BLaER1 treated with 17β-estradiol and CSF1 and Interleukin-3, amounts not matched to agents 10 nM and 100 nM (cell line): Measurements from ENCODE around the gene TIMM23.

ENCODE experiments used
- H3K27ac ChIP-seq, 11 experiments: shearing (Covaris generic); formaldehyde crosslinking; 2 replicates each; pipeline ENCODE4 v1.8.1; 2022
- H3K27me3 ChIP-seq, 11 experiments: shearing (Covaris generic); formaldehyde crosslinking; 2 replicates each; pipeline ENCODE4 v1.8.1; 2022
- H3K36me3 ChIP-seq, 11 experiments: shearing (Covaris generic); formaldehyde crosslinking; 2 replicates each; pipeline ENCODE4 v1.8.1; 2022
- H3K4me1 ChIP-seq, 10 experiments: shearing (Covaris generic); formaldehyde crosslinking; 2 replicates each; pipeline ENCODE4 v1.8.1; 2022
- H3K4me2 ChIP-seq, 11 experiments: shearing (Covaris generic); formaldehyde crosslinking; 2 replicates each; pipeline ENCODE4 v1.8.1; 2022
- H3K4me3 ChIP-seq, 10 experiments: shearing (Covaris generic); formaldehyde crosslinking; 2 replicates each; pipeline ENCODE4 v1.8.1; 2022
- H3K9ac ChIP-seq, 11 experiments: shearing (Covaris generic); formaldehyde crosslinking; 2 replicates each; pipeline ENCODE4 v1.8.1; 2022
- H3K9me3 ChIP-seq, 11 experiments: shearing (Covaris generic); formaldehyde crosslinking; replicated peaks in 1 of 11; 2 replicates each; pipeline ENCODE4 v1.8.1; 2022
- H4K20me1 ChIP-seq, 11 experiments: shearing (Covaris generic); formaldehyde crosslinking; 2 replicates each; pipeline ENCODE4 v1.8.1; 2022
- Cebpa-rat ChIP-seq, 11 experiments: shearing (Covaris generic); IDR thresholded peaks; 2 replicates each; pipeline ENCODE4 v1.8.1; 2022

Gene TIMM23

DNA sequence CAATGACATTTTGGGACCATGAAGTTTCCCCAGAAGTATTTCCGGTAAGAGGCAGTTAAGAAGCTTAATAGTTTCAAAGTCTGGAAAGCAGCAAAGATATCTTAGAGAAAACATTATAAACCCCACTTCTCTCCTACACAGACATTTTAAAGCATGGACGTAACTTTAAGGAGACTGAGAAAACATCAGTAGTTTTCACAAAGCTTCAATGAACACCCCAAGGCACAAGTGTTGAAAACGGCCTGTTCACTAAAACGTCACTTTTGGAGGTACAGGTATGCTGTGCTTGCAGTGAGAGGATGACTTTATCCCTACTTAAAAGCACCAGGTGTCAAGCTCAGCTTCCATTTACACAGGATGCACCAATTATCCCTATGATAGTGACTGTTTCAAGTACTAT is 33.1 kb downstream of the TIMM23 start:
- no peak for TF ChIP-seq Cebpa-rat (IDR thresholded peaks at IDR 0.05)
- H3K4me2 ChIP-seq = no peak overlapping the region
- no peak overlapping the region for H3K27ac ChIP-seq
- H3K27me3 ChIP-seq = no peaks in the 10 kb centered on the region
- peaks cover 83 to 100% (median 100%) of the 10 kb centered on the region in 11 experiments for H3K36me3 ChIP-seq
- no peak overlapping the region for H3K4me3 ChIP-seq
- H3K9ac ChIP-seq = no peak overlapping the region
- H3K9me3 ChIP-seq = peaks cover 0 to 15% (median 0%) of the 10 kb centered on the region in 11 experiments; a peak in 7 of 22 replicates
- H4K20me1 ChIP-seq = peaks cover 30 to 99% (median 95%) of the 10 kb centered on the region in 11 experiments
- peaks cover 0 to 37% (median 0%) of the 10 kb centered on the region in 10 experiments; a peak in 7 of 20 replicates for H3K4me1 ChIP-seq

DNA sequence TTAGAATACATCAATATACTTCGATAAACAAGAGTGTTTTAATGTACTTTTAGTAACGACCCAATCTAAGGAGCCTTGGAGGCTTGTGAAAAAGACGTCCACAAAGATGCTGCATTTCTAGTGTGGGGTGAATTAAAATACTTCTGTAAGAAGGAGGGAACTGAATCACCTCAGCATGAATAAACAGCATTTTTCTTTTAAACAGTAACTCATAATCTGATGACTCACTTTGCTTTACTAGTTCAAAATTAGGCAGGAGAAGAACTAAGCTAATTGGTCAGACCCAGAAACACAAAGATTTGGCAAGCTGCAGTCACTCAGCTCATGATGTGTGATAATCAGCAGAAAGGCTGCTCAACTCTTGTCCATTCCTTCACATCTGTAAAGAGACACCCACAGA is 33.9 kb downstream of the TIMM23 start:
- Histone ChIP-seq H3K9me3 (peaks cover 0 to 15% (median 0%) of the 10 kb centered on the region in 11 experiments; a peak in 7 of 22 replicates), H4K20me1 (peaks cover 27 to 99% (median 96%) of the 10 kb centered on the region in 11 experiments), H3K9ac (peak overlapping the region in 1 of 11 experiments; percentile 23; a peak in 1 of 22 replicates), H3K4me1 (peaks cover 0 to 45% (median 0%) of the 10 kb centered on the region in 10 experiments; a peak in 7 of 20 replicates), H3K36me3 (peaks cover 87 to 100% (median 100%) of the 10 kb centered on the region in 11 experiments), H3K4me2 (no peak overlapping the region), H3K27ac (0 out of 22 replicates have a peak overlapping the region, but pooled peaks of 1 of the 11 experiments have one; percentile 9), H3K4me3 (no peak overlapping the region), H3K27me3 (no peaks in the 10 kb centered on the region)
- no peak for TF ChIP-seq Cebpa-rat (IDR thresholded peaks at IDR 0.05)

- TF ChIP-seq Cebpa-rat (IDR thresholded peaks at IDR 0.05) = no peak
- Histone ChIP-seq H4K20me1 (peaks cover 20 to 96% (median 81%) of the 10 kb centered on the region in 11 experiments; a peak in 21 of 22 replicates), H3K4me3 (no peak overlapping the region), H3K4me2 (peak overlapping the region in 2 of 11 experiments; percentile 10 to 33; a peak in 3 of 22 replicates), H3K9me3 (peaks cover 0 to 12% (median 0%) of the 10 kb centered on the region in 11 experiments; a peak in 7 of 22 replicates), H3K9ac (peak overlapping the region in 2 of 11 experiments; percentile 14 to 23; a peak in 3 of 22 replicates), H3K36me3 (peaks cover 97 to 100% (median 98%) of the 10 kb centered on the region in 11 experiments), H3K4me1 (peaks cover 0 to 99% (median 16%) of the 10 kb centered on the region in 10 experiments; a peak in 12 of 20 replicates), H3K27ac (peak overlapping the region in 2 of 11 experiments; percentile 5 to 28; a peak in 3 of 22 replicates), H3K27me3 (no peaks in the 10 kb centered on the region)
Measured at GRCh38 chr10:46012746-46013145, 40.5 kb downstream of the TIMM23 start.

- Histone ChIP-seq H3K4me3 (no peak overlapping the region), H3K9me3 (no peaks in the 10 kb centered on the region), H3K27me3 (no peaks in the 10 kb centered on the region), H3K4me1 (peaks cover 9 to 97% (median 31%) of the 10 kb centered on the region in 10 experiments), H3K36me3 (peaks cover 82 to 100% (median 88%) of the 10 kb centered on the region in 11 experiments), H3K9ac (no peak overlapping the region; a peak in 1 of 22 replicates), H3K4me2 (peak overlapping the region in 2 of 11 experiments; percentile 68 to 99; a peak in 4 of 22 replicates), H4K20me1 (peaks cover 32 to 85% (median 73%) of the 10 kb centered on the region in 11 experiments; a peak in 21 of 22 replicates), H3K27ac (peak overlapping the region in 6 of 11 experiments; percentile 6 to 95 (median 23); a peak in 7 of 22 replicates)
- no peak for TF ChIP-seq Cebpa-rat (IDR thresholded peaks at IDR 0.05)
Measured at GRCh38 chr10:46014206-46014605, 41.9 kb downstream of the TIMM23 start.

- no peak for TF ChIP-seq Cebpa-rat (IDR thresholded peaks at IDR 0.05)
- Histone ChIP-seq H3K9me3 (no peaks in the 10 kb centered on the region), H3K9ac (no peak overlapping the region), H4K20me1 (peaks cover 39 to 85% (median 67%) of the 10 kb centered on the region in 11 experiments; a peak in 21 of 22 replicates), H3K4me3 (no peak overlapping the region), H3K4me2 (peak overlapping the region in 3 of 11 experiments; percentile 68 to 99 (median 92); a peak in 5 of 22 replicates), H3K36me3 (peaks cover 76 to 97% (median 81%) of the 10 kb centered on the region in 11 experiments), H3K4me1 (peaks cover 16 to 97% (median 37%) of the 10 kb centered on the region in 10 experiments), H3K27ac (peak overlapping the region in 7 of 11 experiments; percentile 5 to 95 (median 12); a peak in 8 of 22 replicates), H3K27me3 (no peaks in the 10 kb centered on the region)
Measured at GRCh38 chr10:46014683-46015405, 42.6 kb downstream of the TIMM23 start.

DNA sequence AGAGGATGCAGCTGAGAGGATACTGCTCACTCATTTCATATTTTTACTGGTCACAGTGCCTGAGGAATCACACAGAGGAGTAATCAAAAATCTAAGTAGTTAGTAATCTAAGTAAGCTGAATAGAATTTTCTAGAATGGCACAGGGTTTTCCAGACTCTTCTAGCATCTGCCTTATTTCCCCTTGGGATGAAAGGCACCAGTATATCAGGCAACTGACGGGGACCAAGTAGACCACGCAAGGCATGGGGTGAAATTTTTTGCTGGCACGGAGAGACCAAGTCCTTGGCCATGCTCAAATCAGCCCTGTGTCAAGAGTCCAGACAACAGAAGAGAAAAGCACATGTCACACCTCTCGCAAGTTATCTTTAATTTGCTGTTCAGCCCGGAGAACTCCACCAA is 43.9 kb downstream of the TIMM23 start:
- peak overlapping the region in 2 of 11 experiments; percentile 87 to 98; a peak in 4 of 22 replicates for H3K9ac ChIP-seq
- H3K27ac ChIP-seq = peak overlapping the region in 5 of 11 experiments; percentile 19 to 97 (median 95); a peak in 6 of 22 replicates
- H3K9me3 ChIP-seq = no peaks in the 10 kb centered on the region
- peak overlapping the region in 1 of 10 experiments; percentile 59; a peak in 2 of 20 replicates for H3K4me3 ChIP-seq
- TF ChIP-seq Cebpa-rat (IDR thresholded peaks at IDR 0.05) = no peak
- peaks cover 29 to 97% (median 50%) of the 10 kb centered on the region in 10 experiments for H3K4me1 ChIP-seq
- H4K20me1 ChIP-seq = peaks cover 34 to 85% (median 57%) of the 10 kb centered on the region in 11 experiments; a peak in 21 of 22 replicates
- H3K27me3 ChIP-seq = no peaks in the 10 kb centered on the region
- peak overlapping the region in 4 of 11 experiments; percentile 92 to 99 (median 96); a peak in 8 of 22 replicates for H3K4me2 ChIP-seq
- peaks cover 63 to 86% (median 69%) of the 10 kb centered on the region in 11 experiments for H3K36me3 ChIP-seq

DNA sequence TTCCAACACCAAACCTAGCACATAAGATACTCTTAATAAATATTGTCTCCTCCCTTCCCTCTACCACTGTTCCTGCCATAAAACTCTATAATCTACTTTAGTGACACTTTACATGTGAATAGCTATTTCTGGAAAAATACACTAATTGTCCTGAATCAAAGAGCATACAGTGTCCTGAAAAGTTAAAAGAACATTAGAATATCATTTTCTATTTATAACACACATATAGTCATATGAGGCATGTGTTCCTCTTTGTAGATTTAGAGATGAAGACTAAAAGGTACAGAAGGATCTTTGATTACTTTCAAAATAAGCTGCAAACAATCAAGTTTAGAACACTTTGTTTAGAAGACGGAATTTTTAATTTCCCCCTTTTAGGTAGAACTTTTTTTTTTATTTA is 44.5 kb downstream of the TIMM23 start:
- Histone ChIP-seq H3K9me3 (peaks cover 0 to 5% (median 0%) of the 10 kb centered on the region in 11 experiments; a peak in 3 of 22 replicates), H3K27ac (peak overlapping the region in 5 of 11 experiments; percentile 86 to 98 (median 95); a peak in 8 of 22 replicates), H3K9ac (peak overlapping the region in 2 of 11 experiments; percentile 87 to 98; a peak in 4 of 22 replicates), H4K20me1 (peaks cover 30 to 91% (median 59%) of the 10 kb centered on the region in 11 experiments; a peak in 21 of 22 replicates), H3K4me3 (peak overlapping the region in 2 of 10 experiments; percentile 52 to 59; a peak in 3 of 20 replicates), H3K27me3 (no peaks in the 10 kb centered on the region), H3K36me3 (peaks cover 58 to 86% (median 66%) of the 10 kb centered on the region in 11 experiments), H3K4me2 (peak overlapping the region in 4 of 11 experiments; percentile 92 to 99 (median 96); a peak in 8 of 22 replicates), H3K4me1 (peaks cover 34 to 97% (median 57%) of the 10 kb centered on the region in 10 experiments)
- TF ChIP-seq Cebpa-rat (IDR thresholded peaks at IDR 0.05) = no peak

DNA sequence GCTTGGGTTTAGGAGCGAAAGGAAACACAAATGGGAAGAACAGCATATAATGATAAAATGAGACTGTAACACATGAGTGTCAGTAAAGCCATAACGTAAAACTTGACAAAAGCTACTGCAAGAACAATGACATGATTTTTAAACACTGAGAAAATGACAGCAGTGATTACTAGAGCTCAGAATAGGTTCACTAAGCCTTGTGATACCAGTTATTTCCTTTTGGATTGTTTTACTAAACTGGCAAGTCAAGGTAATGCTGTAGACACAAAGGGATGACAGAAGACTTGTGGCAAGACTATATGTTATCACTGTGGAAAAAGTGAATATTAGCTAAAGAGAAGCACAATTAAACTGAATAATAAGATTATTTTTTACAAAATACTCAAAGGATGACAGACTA is 45.4 kb downstream of the TIMM23 start:
- no peaks in the 10 kb centered on the region for H3K27me3 ChIP-seq
- peak overlapping the region in 9 of 11 experiments; percentile 78 to 98 (median 86); a peak in 17 of 22 replicates for H3K27ac ChIP-seq
- peaks cover 0 to 14% (median 0%) of the 10 kb centered on the region in 11 experiments; a peak in 5 of 22 replicates for H3K9me3 ChIP-seq
- peak overlapping the region in 7 of 11 experiments; percentile 81 to 99 (median 93); a peak in 12 of 22 replicates for H3K4me2 ChIP-seq
- H4K20me1 ChIP-seq = peaks cover 28 to 99% (median 67%) of the 10 kb centered on the region in 11 experiments; a peak in 21 of 22 replicates
- peak overlapping the region in 5 of 11 experiments; percentile 49 to 98 (median 79); a peak in 9 of 22 replicates for H3K9ac ChIP-seq
- H3K36me3 ChIP-seq = peaks cover 53 to 87% (median 66%) of the 10 kb centered on the region in 11 experiments
- peaks cover 34 to 98% (median 66%) of the 10 kb centered on the region in 10 experiments for H3K4me1 ChIP-seq
- TF ChIP-seq Cebpa-rat (IDR thresholded peaks at IDR 0.05) = no peak
- H3K4me3 ChIP-seq = peak overlapping the region in 3 of 10 experiments; percentile 52 to 83 (median 59); a peak in 6 of 20 replicates
